DMS 273 (cell line): Measurements from ENCODE around the gene RANBP10.
"Not testable (repeated sequence)": the region's sequence is repeated elsewhere in the genome, so short reads cannot be mapped to it uniquely, and the experiment has no call there.

Source experiments
- DNase-seq: peaks from one replicate; lab custom pipeline; 2025; ENCODE audit not compliant: unreplicated experiment; lab: John Stamatoyannopoulos, UW

RANBP10 gene

GRCh38 chr16:67719048-67719777, 87.1 kb downstream of the RANBP10 start, which contains the start of gene GFOD2:
Gene GFOD2, minus strand, starts transcription at chr16:67719316. Its CDS starts 33,601 bp downstream, at chr16:67685715.
- peak; percentile 98 for DNase-seq

DNA sequence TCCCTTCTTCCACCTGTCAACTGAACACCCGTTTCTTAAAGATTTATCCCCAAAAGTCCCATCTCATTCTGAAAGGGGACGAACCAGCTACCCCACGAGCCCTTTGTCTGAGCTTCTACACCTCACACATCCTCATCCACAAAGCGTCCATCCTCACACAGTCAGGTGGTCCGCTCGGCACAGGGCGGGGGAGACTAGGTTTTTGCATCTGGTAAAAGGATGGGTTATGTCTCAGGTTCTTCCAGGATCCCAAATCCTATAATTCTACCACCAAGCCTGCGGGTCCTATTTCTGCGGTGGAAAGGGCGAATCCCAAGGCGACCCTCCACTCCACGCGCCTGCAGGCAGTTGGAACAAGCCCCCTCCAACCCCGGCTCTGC, 87.7 kb downstream of the RANBP10 start:
- peak; percentile 68 for DNase-seq

DNA sequence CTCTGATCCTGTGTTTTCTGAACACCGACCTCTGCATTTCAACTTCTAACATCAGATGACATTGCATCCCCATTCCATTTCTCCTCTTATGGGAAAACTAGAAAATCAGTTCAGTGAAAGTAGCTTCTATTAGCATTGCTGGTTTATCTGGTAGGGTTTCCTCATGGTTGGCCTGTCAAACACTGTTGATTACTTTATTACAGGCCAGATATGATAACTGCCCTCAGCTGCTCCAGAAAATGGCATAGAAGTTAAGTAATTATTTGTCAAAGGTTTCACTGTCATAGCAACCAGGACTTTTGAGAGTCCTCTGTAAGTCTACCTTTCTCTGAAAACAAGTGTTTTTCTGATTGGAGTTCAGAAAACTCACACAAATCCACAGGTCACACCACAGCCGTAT, 90.3 kb downstream of the RANBP10 start:
- DNase-seq: no peak

- no peak for DNase-seq
These were observed 91.8 kb downstream of the RANBP10 start for GRCh38 chr16:67714522-67714921.

- DNase-seq: no peak
These were observed 92.6 kb downstream of the RANBP10 start for GRCh38 chr16:67713647-67714273.

- no peak for DNase-seq
These were observed 95.8 kb downstream of the RANBP10 start for GRCh38 chr16:67710607-67711006.

DNA sequence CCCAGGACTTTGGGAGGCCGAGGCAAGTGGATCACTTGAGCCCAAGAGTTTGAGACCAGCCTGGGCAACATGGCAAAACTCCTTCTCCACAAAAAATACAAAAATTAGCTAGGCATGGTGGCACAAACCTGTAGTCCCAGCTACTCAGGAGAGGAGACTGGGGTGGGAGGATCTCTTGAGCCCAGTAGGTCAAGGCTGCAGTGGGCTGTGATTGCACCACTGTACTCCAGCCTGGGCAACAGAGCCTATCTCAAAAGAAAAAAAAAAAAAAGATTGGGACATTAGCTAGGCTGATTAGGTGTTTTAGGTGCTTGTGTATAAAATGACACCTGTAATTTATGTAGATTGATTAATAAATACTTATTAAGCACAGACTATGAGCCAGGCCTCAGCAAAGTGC, 97.3 kb downstream of the RANBP10 start:
- DNase-seq: no peak

DNA sequence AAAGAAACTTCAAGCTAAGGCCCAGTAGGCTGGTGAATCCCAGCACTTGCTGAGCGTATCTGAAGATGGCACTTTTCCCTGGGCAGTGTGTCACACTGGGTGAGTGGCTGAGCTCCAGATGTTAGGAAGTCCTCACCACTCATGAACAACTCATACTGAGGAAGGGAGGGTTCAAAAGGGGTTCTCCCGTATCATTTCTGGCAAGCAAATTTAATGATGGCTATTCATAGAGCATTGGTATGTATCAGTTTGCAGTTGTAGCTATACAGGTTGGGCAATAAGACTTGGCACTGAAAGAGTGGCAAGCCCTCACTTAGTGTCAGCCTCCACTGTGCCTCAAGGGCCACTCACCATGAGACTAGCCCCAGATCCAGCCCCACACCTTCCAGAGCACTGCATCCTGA, 98.0 kb downstream of the RANBP10 start:
- DNase-seq: no peak

GRCh38 chr16:67707790-67708189, 98.6 kb downstream of the RANBP10 start:
- DNase-seq: no peak

DNA sequence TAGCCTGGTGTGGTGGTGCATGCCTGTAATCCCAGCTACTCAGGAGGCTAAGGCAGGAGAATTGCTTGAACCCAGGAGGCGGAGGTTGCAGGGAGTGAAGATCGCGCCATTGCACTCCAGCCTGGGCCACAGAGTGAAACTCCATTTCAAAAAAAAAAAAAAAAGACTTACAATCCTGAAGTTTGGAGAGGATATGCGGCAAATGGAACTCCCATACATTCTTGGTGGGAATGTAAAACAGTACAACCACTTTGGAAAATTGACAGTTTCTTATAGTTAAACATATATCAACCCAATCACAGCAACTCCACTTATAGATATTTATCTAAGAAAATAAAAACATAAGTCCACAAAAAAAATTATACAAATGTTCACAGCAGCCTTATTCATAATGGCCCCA, 99.2 kb downstream of the RANBP10 start:
- DNase-seq: no peak

GRCh38 chr16:67704110-67704509, 102.2 kb downstream of the RANBP10 start:
- no peak for DNase-seq

DNA sequence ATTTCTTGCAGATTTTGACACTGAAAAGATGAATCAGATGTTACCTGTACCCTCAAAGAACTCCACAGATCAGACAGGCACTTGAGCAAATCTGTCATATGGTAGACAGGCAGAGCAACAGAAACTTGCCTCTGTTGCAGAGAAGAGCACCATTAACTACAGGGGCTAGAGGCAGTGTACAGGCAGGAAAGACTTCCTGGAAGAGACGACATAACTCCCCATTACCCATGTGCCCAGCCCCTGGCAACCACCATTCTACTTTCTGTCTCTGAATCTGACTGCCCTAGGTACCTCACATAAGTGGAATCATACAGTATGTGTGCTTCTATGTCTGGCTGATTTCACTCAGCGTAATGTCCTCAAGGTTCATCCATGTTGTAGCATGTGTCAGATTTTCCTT, 102.7 kb downstream of the RANBP10 start:
- no peak for DNase-seq

GRCh38 chr16:67702130-67702529, 104.2 kb downstream of the RANBP10 start:
- no peak for DNase-seq

DNA sequence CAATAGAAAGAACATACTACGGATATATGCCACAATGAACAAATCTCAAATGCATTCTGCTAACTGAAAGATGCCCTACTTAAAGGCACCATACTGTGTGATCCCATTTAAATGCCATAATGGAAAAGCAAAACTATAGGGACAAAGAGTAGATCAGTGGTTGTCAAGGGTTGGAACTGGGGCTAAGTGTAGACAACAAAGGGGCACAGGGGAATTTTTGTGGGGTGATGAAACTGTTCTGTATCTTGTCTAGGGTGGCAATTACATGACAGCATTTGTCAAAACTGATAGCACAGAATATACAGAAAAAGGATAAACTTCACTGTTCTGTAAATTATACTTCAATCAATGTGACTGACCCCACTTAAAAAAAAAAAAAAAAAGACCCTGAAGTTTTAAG, 104.9 kb downstream of the RANBP10 start:
- DNase-seq: no peak

DNA sequence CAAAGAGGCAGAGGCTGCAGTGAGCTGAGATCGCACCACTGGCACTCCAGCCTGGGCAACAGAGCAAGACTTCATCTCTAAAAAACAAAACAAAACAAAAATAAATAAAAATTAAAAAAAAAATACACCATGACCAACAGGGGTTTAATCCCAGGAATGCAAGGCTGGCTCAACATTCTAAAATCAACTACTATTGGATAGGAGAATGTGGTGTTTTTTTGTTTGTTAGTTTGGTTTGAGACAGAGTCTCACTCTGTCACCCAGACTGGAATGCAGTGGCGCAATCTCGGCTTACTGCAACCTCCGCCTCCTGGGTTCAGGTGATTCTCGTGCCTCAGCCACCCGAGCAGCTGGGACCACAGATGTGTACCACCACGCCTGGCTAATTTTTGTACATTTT, 107.1 kb downstream of the RANBP10 start:
- no peak for DNase-seq

DNA sequence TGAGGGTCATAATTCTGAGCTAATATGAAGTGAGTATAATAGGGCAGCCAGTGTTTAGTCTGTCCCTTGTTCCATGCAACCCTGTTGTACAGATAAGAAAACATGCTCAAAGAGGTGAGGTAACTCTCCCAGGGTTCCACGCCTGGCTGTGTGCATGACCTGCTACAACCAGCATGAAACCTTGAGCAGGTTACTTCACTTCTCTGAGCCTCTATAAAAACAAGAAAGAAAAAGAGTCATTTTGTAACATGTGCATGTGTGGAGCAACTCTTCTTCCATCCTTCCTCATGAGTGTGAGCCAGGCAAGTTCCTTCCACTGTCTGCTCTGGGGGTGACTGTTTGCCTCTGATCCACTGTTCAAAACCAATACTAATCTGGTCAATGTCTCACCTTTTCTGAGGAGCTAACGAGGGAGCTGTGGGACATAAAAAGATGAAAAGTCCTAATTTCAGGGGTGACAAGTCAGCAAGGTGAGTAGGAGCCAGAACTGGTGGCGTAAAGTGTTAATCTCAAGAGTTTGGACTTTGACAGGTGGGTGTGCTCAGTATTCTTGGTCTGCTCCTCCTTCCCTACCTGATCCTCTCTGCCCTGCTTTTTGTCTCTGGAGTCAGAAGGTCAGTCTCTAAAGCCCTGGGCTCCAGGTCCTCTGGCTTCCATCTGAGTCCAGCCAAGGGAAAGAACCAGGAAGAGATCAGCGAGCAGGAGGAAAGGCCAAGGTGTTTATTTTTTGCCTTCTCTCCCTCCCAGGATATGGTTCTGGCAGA, 108.8 kb downstream of the RANBP10 start:
- DNase-seq: no peak

DNA sequence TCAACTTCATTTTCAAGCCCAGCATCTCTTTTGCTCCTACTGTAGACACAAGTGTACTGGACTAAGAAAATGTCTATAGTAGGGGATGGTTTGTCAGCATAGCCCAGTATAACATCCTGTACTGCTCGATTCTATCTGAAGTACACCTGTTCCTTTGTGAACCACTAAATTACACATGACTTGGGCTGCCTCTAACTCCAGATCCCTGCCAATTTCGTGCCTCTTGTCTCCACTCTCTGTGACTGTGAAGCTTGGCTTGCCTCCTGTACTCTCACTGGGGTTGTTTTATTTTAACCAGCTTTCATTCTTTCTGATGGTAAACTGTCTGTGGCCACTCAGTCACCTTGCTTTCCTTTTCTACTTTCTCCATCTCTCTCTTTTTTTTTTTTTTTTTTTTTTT, 111.7 kb downstream of the RANBP10 start:
- no peak for DNase-seq

DNA sequence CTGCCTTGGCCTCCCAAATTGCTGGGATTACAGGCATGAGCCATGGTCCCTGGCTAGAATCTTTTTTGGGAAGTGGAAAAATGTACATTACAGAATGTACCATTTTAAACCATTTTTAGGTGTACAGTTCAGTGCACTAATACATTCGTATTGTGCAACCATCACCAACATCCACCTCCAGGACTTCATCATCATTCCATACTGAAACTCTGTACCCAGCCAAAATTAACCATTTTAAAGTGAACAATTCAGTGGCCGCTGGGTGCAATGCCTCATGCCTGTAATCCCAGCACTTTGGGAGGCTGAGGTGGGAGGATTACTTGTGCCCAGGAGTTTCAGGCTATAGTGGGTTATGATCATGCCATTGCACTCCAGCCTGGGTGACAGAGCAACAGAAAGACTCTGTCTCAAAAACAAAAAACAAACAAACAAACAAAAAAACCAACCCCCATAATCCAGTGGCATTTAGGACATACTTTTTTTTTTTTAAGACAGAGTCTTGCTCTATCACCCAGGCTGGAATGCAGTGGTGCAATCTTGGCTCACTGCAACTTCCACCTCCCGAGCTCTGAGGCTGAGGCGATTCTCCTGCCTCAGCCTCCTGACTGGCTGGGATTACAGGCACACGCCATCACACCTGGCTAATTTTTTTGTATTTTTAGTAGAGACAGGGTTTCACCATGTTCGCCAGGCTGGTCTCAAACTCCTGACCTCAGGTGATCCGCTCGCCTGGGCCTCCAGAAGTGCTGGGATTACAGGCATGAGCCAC, 112.7 kb downstream of the RANBP10 start:
- DNase-seq: not testable (repeated sequence)

- no peak for DNase-seq
These were observed 120.8 kb downstream of the RANBP10 start for GRCh38 chr16:67685388-67686112.

DNA sequence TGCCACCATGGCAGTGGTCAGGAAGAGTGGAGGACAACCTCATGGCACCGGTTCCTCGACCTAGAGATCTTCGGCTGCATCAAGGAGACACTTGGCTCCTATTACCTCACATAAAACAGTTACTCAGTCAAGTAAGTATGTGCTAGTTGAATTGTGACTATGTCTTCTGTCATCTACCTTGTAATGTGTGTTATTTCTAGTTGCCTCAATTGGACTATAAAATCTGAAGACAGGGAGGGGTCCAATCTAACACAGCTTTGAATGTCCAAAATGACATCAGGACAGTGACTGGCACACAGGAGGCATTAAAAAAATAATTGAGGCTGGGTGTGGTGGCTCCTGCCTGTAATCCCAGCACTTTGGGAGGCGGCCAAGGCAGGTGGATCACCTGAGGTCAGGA, 122.6 kb downstream of the RANBP10 start:
- no peak for DNase-seq
